Endodermal cell (in vitro differentiated cells): Measurements from ENCODE around the gene ARFGEF2. TPM values are rescaled to one million over a fixed set of nuclear protein-coding genes. Genes with fewer than 3 reads are reported as not detected.
A peak's percentile ranks its signal among the peaks of the same experiment; 100 is the strongest.

Source experiments
- DNase-seq: peaks from one replicate; pipeline ENCODE4 v3.0.0-alpha.2; 2017
- H3K27ac ChIP-seq: 2 replicates; pipeline ENCODE4 v1.5.1; 2013; ENCODE audit warnings: mild to moderate bottlenecking, low read depth, low read length, moderate library complexity
- H3K27me3 ChIP-seq: 2 replicates; pipeline ENCODE4 v1.6.1; 2013; ENCODE audit warnings: mild to moderate bottlenecking, low read length, moderate library complexity; ENCODE audit not compliant: insufficient read depth, control insufficient read depth, poor library complexity, severe bottlenecking
- H3K36me3 ChIP-seq: 2 replicates; pipeline ENCODE4 v1.7.0; 2013; ENCODE audit warnings: mild to moderate bottlenecking, low read length, moderate library complexity; ENCODE audit not compliant: control insufficient read depth, insufficient read depth
- H3K4me1 ChIP-seq: one replicate; pipeline ENCODE4 v1.7.0; 2013; ENCODE audit warnings: low read length; ENCODE audit not compliant: control insufficient read depth, insufficient read depth
- H3K4me3 ChIP-seq: 2 replicates; pipeline ENCODE4 v1.5.1; 2013; ENCODE audit warnings: mild to moderate bottlenecking, low read length, moderate library complexity
- H3K9ac ChIP-seq: 2 replicates; pipeline ENCODE4 v1.6.1; 2013; ENCODE audit warnings: mild to moderate bottlenecking, low read length, moderate library complexity; ENCODE audit not compliant: poor library complexity, severe bottlenecking; ENCODE audit errors: extremely low read depth
- H3K9me3 ChIP-seq: 2 replicates; pipeline ENCODE4 v1.6.1; 2013; ENCODE audit warnings: mild to moderate bottlenecking, low read length, moderate library complexity; ENCODE audit not compliant: control insufficient read depth
- H3K27ac Mint-ChIP-seq: 2 replicates; pipeline ENCODE4 v1.8.0; 2020; ENCODE audit warnings: mixed read lengths
- H3K27me3 Mint-ChIP-seq: 2 replicates; pipeline ENCODE4 v1.8.0; 2021; ENCODE audit warnings: mild to moderate bottlenecking, mixed read lengths; ENCODE audit not compliant: insufficient read depth
- H3K36me3 Mint-ChIP-seq: 2 replicates; pipeline ENCODE4 v1.8.0; 2020; ENCODE audit warnings: low read depth, mixed read lengths
- H3K4me1 Mint-ChIP-seq: 2 replicates; pipeline ENCODE4 v1.8.0; 2020; ENCODE audit warnings: mixed read lengths
- H3K4me3 Mint-ChIP-seq: 2 replicates; pipeline ENCODE4 v1.8.0; 2020; ENCODE audit warnings: mild to moderate bottlenecking, moderate library complexity, mixed read lengths
- H3K9me3 Mint-ChIP-seq: 2 replicates; pipeline ENCODE4 v1.8.0; 2020; ENCODE audit warnings: mild to moderate bottlenecking, mixed read lengths
- WGBS, 2 experiments: methylation state at CpG; one replicate each; pipeline versions ENCODE4 v1.1.5 to v1.1.7; 2013; ENCODE audit warnings: missing lambda C conversion rate in 2 of 2, mixed read lengths in 1 of 2; ENCODE audit not compliant: insufficient coverage in 1 of 2, insufficient read length in 1 of 2; 5-methylcytosine and 5-hydroxymethylcytosine counted together
- total RNA-seq, 2 donors: library from RNA; stranded (reverse); fragmentation: NEBNext Ultra II Directional in 1 of 2; extraction: Animal tissue kit (Norgen Biotek cat#: 25700) in 1 of 2; gene quantifications; 2 replicates in 1 of 2; 3 replicates in 1 of 2; pipeline ENCODE4 v1.2.1, GENCODE V29; 2021
- TF ChIP-seq, protein P1 (sequence below): fragments of 200-600 bp; sonication (generic); conservative IDR thresholded peaks from 2 replicates; pipeline ENCODE4 v1.5.0; 2021; ENCODE audit warnings: antibody characterized with exemption, mild to moderate bottlenecking

The ARFGEF2 gene
- total RNA-seq, 2 donors from 2014 or later = 23.6 to 29.4 TPM

GRCh38 chr20:48906221-48906877 lies 15.2 kb upstream of the ARFGEF2 start:
- peaks cover 24% of the 10 kb centered on the region for H3K9me3 Mint-ChIP-seq
- peaks cover 41% of the 10 kb centered on the region for H3K27me3 Mint-ChIP-seq
- no peak overlapping the region for H3K4me3 ChIP-seq
- TF ChIP-seq, protein P1, sequence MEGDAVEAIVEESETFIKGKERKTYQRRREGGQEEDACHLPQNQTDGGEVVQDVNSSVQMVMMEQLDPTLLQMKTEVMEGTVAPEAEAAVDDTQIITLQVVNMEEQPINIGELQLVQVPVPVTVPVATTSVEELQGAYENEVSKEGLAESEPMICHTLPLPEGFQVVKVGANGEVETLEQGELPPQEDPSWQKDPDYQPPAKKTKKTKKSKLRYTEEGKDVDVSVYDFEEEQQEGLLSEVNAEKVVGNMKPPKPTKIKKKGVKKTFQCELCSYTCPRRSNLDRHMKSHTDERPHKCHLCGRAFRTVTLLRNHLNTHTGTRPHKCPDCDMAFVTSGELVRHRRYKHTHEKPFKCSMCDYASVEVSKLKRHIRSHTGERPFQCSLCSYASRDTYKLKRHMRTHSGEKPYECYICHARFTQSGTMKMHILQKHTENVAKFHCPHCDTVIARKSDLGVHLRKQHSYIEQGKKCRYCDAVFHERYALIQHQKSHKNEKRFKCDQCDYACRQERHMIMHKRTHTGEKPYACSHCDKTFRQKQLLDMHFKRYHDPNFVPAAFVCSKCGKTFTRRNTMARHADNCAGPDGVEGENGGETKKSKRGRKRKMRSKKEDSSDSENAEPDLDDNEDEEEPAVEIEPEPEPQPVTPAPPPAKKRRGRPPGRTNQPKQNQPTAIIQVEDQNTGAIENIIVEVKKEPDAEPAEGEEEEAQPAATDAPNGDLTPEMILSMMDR = no peak
- H3K27me3 ChIP-seq = no peaks in the 10 kb centered on the region
- no peak overlapping the region for H3K9ac ChIP-seq
- H3K4me1 Mint-ChIP-seq = peaks cover 7% of the 10 kb centered on the region
- H3K27ac Mint-ChIP-seq = no peak overlapping the region
- peaks cover 26% of the 10 kb centered on the region for H3K9me3 ChIP-seq
- H3K4me1 ChIP-seq = peaks cover 4% of the 10 kb centered on the region
- DNase-seq = no peak
- H3K36me3 Mint-ChIP-seq = no peaks in the 10 kb centered on the region
- no peak overlapping the region for H3K27ac ChIP-seq
- H3K36me3 ChIP-seq = no peaks in the 10 kb centered on the region
- WGBS, 2 experiments = 87 to 88% methylated on average over 6 to 7 of the region's 7 CpGs
- no peak overlapping the region for H3K4me3 Mint-ChIP-seq

GRCh38 chr20:48908656-48909319 lies 12.7 kb upstream of the ARFGEF2 start:
- Histone ChIP-seq H3K27me3 (no peaks in the 10 kb centered on the region), H3K9ac (no peak overlapping the region), H3K4me3 (no peak overlapping the region), H3K9me3 (peaks cover 26% of the 10 kb centered on the region), H3K4me1 (peaks cover 4% of the 10 kb centered on the region), H3K36me3 (no peaks in the 10 kb centered on the region), H3K27ac (no peak overlapping the region)
- Mint-ChIP-seq H3K27ac (no peak overlapping the region), H3K4me3 (no peak overlapping the region), H3K36me3 (no peaks in the 10 kb centered on the region), H3K27me3 (peaks cover 46% of the 10 kb centered on the region), H3K9me3 (peaks cover 24% of the 10 kb centered on the region), H3K4me1 (peaks cover 7% of the 10 kb centered on the region)
- 92 to 94% methylated on average over 2 of the region's 2 CpGs for WGBS, 2 experiments
- TF ChIP-seq, protein P1 = no peak
- DNase-seq = no peak

DNA sequence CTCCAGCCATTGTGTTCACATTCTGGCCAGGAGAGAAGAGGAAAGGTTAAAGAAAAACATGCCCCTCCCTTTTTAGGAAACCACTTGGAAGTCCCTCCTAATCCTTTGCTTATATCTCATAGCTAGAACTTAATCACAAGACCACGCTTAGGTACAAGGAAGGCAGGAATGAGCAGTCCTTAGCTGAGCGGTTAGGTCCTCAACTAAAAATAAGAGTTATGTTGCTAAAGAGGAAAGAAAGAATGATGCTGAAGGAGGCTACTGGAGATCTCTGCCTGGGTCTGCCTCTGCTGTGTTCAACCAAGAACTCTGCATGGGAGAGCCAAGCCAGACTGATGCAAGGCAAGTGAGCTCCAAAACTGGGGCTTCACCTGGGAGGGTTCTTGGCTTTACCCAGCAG lies 11.6 kb upstream of the ARFGEF2 start:
- TF ChIP-seq, protein P1 = no peak
- no peak overlapping the region for H3K4me3 Mint-ChIP-seq
- Histone ChIP-seq H3K4me3 (peak overlapping the region; percentile 2), H3K27ac (no peak overlapping the region), H3K27me3 (no peaks in the 10 kb centered on the region), H3K4me1 (no peaks in the 10 kb centered on the region), H3K9ac (no peak overlapping the region), H3K36me3 (no peaks in the 10 kb centered on the region), H3K9me3 (peaks cover 26% of the 10 kb centered on the region)
- H3K27me3 Mint-ChIP-seq = peaks cover 47% of the 10 kb centered on the region
- H3K4me1 Mint-ChIP-seq = peaks cover under 1% of the 10 kb centered on the region
- WGBS, 2 experiments = 87% methylated on average over 2 of the region's 2 CpGs; no CpG with 5 or more reads in 1 of the 2 experiments
- no peak overlapping the region for H3K27ac Mint-ChIP-seq
- no peaks in the 10 kb centered on the region for H3K36me3 Mint-ChIP-seq
- peaks cover 24% of the 10 kb centered on the region for H3K9me3 Mint-ChIP-seq
- no peak for DNase-seq
